Skin of body (tissue), 2 donors: ENCODE measurements around the gene LYRM4. TPM values are rescaled to one million over a fixed set of nuclear protein-coding genes. Genes with fewer than 3 reads are reported as not detected.
A peak's percentile ranks its signal among the peaks of the same experiment; 100 is the strongest.

Source experiments
- DNase-seq: peaks from one replicate; lab custom pipeline; 2025; lab: John Stamatoyannopoulos, UW
- total RNA-seq: library from RNA; depleted of rRNA; stranded (reverse); fragments of >200 nt; gene quantifications from one replicate; pipeline ENCODE4 v1.2.3, GENCODE V29; 2014

The LYRM4 gene
- total RNA-seq, 1 donor from 2014 or later: 12.8 TPM

GRCh38 chr6:5280920-5281319, 20.2 kb upstream of the LYRM4 start:
- DNase-seq: no peak

GRCh38 chr6:5279891-5280338, 19.2 kb upstream of the LYRM4 start:
- DNase-seq: no peak

GRCh38 chr6:5278565-5279120, 17.9 kb upstream of the LYRM4 start:
- DNase-seq: no peak

- no peak for DNase-seq
These were observed 17.3 kb upstream of the LYRM4 start for GRCh38 chr6:5278047-5278446.

GRCh38 chr6:5277589-5277988, 16.8 kb upstream of the LYRM4 start:
- DNase-seq: no peak

GRCh38 chr6:5276581-5276980, 15.8 kb upstream of the LYRM4 start:
- DNase-seq: no peak

GRCh38 chr6:5275497-5275896, 14.7 kb upstream of the LYRM4 start:
- no peak for DNase-seq

GRCh38 chr6:5274231-5274630, 13.5 kb upstream of the LYRM4 start:
- no peak for DNase-seq

- no peak for DNase-seq
These were observed 11.2 kb upstream of the LYRM4 start for GRCh38 chr6:5271926-5272325.

- DNase-seq: no peak
These were observed 9.4 kb upstream of the LYRM4 start for GRCh38 chr6:5270093-5270680.

- DNase-seq: no peak
These were observed 5.7 kb upstream of the LYRM4 start for GRCh38 chr6:5266423-5266822.

- peak; percentile 4 for DNase-seq
These were observed 877 bp upstream of the LYRM4 start for GRCh38 chr6:5261545-5262109.

- DNase-seq: peak; percentile 34
These were observed 584 bp downstream of the LYRM4 start for GRCh38 chr6:5260111-5260620.

- no peak for DNase-seq
These were observed 1.3 kb downstream of the LYRM4 start for GRCh38 chr6:5259428-5259827.

GRCh38 chr6:5257400-5257799, 3.4 kb downstream of the LYRM4 start:
- no peak for DNase-seq

GRCh38 chr6:5256952-5257351, 3.8 kb downstream of the LYRM4 start:
- no peak for DNase-seq

- DNase-seq: peak; percentile 4
These were observed 9.8 kb downstream of the LYRM4 start for GRCh38 chr6:5250911-5251310.

GRCh38 chr6:5250451-5250850, 10.3 kb downstream of the LYRM4 start:
- no peak for DNase-seq

GRCh38 chr6:5249451-5250122, 11.2 kb downstream of the LYRM4 start:
- no peak for DNase-seq

GRCh38 chr6:5248302-5249098, 12.2 kb downstream of the LYRM4 start:
- no peak for DNase-seq

GRCh38 chr6:5247201-5247600, 13.5 kb downstream of the LYRM4 start:
- no peak for DNase-seq
